HepG2 (cell line): ENCODE results near the gene OR8B8. TPM values are rescaled to one million over a fixed set of nuclear protein-coding genes. Genes with fewer than 3 reads are reported as not detected.

Experiments
- ATAC-seq: fragments of 200-7000 bp; cut with Tn5 transposase; 3 replicates; pipeline ENCODE4 v1.9.1; 2020; ENCODE audit warnings: mild to moderate bottlenecking, moderate library complexity
- BruUV-seq: library from RNA; stranded (reverse); fragments of 400-500 nt; replicated peaks from 2 replicates; lab custom pipeline; 2021; lab: Mats Ljungman, UMichigan
- CTCF ChIA-PET: fragments of 300-600 bp; formaldehyde crosslinking; extraction: SDS; loops from one replicate; lab custom pipeline; 2021; ENCODE audit warnings: low total read pairs, inconsistent platforms, low intra/inter-chr PET ratio; lab: Yijun Ruan, JAX
- POLR2A ChIA-PET: fragments of 350-600 bp; sonication (Branson Sonifier 250); formaldehyde crosslinking; loops from one replicate; lab custom pipeline; 2020; ENCODE audit warnings: antibody characterized with exemption, inconsistent platforms; lab: Yijun Ruan, JAX
- DNase-seq: peaks from one replicate; pipeline ENCODE4 v3.0.0-alpha.2; 2015; ENCODE audit warnings: low spot score
- FAIRE-seq: peaks from 3 replicates; lab custom pipeline; 2011; peaks lifted over from hg19 to GRCh38; lab: Jason Lieb, UNC
- H2AFZ ChIP-seq: one replicate; pipeline ENCODE4 v1.6.1; 2011; ENCODE audit warnings: low read length, inconsistent platforms
- H3K27ac ChIP-seq: fragments of 300-600 bp; 3 replicates; pipeline ENCODE4 v1.8.0; 2011; ENCODE audit warnings: mixed run types, mild to moderate bottlenecking, mixed read lengths, low read length, inconsistent platforms; ENCODE audit not compliant: insufficient read depth; ENCODE audit errors: extremely low read length
- H3K27me3 ChIP-seq, 2 experiments: fragments of 200-600 bp in 1 of 2; 2 replicates in 1 of 2; 3 replicates in 1 of 2; pipeline versions ENCODE4 v1.6.0 to v1.8.0; 2011; ENCODE audit warnings: low read length in 2 of 2, mild to moderate bottlenecking in 2 of 2, moderate library complexity in 2 of 2, inconsistent platforms in 1 of 2; ENCODE audit not compliant: insufficient read depth in 2 of 2, control insufficient read depth in 1 of 2
- H3K36me3 ChIP-seq, 2 experiments: fragments of 200-600 bp in 1 of 2; replicated peaks in 1 of 2; 2 replicates in 1 of 2; 3 replicates in 1 of 2; pipeline versions ENCODE4 v1.5.1 to v1.8.0; 2011; ENCODE audit warnings: low read length in 2 of 2, inconsistent platforms in 1 of 2; ENCODE audit not compliant: insufficient read depth in 2 of 2, control insufficient read depth in 1 of 2
- H3K4me1 ChIP-seq: 2 replicates; pipeline ENCODE4 v1.5.1; 2012; ENCODE audit warnings: low read length, inconsistent platforms; ENCODE audit not compliant: insufficient read depth
- H3K4me2 ChIP-seq: 2 replicates; pipeline ENCODE4 v1.6.0; 2011; ENCODE audit warnings: low read depth, low read length, inconsistent platforms
- H3K4me3 ChIP-seq, 3 experiments: fragments of 200-600 bp in 1 of 3; sonication (generic), shearing (Covaris generic) in 1 of 3; replicated peaks in 1 of 3; 2 replicates each; pipeline ENCODE4 v1.5.1; 2011 to 2016; ENCODE audit warnings: low read length in 3 of 3, inconsistent platforms in 2 of 3, low read depth in 2 of 3, mild to moderate bottlenecking in 2 of 3, control low read depth in 1 of 3, mixed read lengths in 1 of 3; ENCODE audit not compliant: insufficient read depth in 1 of 3
- H3K79me2 ChIP-seq: one replicate; pipeline ENCODE4 v1.6.1; 2011; ENCODE audit warnings: low read length, inconsistent platforms; ENCODE audit not compliant: insufficient read depth
- H3K9ac ChIP-seq: 2 replicates; pipeline ENCODE4 v1.6.0; 2011; ENCODE audit warnings: mild to moderate bottlenecking, low read depth, low read length, inconsistent platforms; ENCODE audit not compliant: insufficient read depth
- H3K9me3 ChIP-seq: 2 replicates; pipeline ENCODE4 v1.5.1; 2012; ENCODE audit warnings: mild to moderate bottlenecking, low read length
- H4K20me1 ChIP-seq: 2 replicates; pipeline ENCODE4 v1.6.0; 2011; ENCODE audit warnings: inconsistent platforms, mild to moderate bottlenecking, low read length, moderate library complexity; ENCODE audit not compliant: insufficient read depth
- AHR ChIP-seq: IDR thresholded peaks from 2 replicates; pipeline ENCODE4 v1.6.1; 2018; ENCODE audit warnings: missing genetic modification reagents, missing compliant biosample characterization
- ARHGAP35 ChIP-seq: sonication (generic); formaldehyde crosslinking; IDR thresholded peaks from 2 replicates; pipeline ENCODE4 v1.9.0; 2022; ENCODE audit warnings: mild to moderate bottlenecking, inconsistent platforms, moderate library complexity, missing genetic modification reagents, borderline replicate concordance
- EED ChIP-seq: sonication (generic); formaldehyde crosslinking; IDR thresholded peaks from 2 replicates; pipeline ENCODE4 v1.5.0; 2020; ENCODE audit warnings: mild to moderate bottlenecking, missing genetic modification reagents
- FOSL1 ChIP-seq: sonication (generic); formaldehyde crosslinking; IDR thresholded peaks from 2 replicates; pipeline ENCODE4 v1.9.0; 2021; ENCODE audit warnings: missing genetic modification reagents, borderline replicate concordance
- FUBP1 ChIP-seq: sonication (generic); formaldehyde crosslinking; IDR thresholded peaks from 2 replicates; pipeline ENCODE4 v1.5.1; 2020; ENCODE audit warnings: missing genetic modification reagents, mild to moderate bottlenecking, borderline replicate concordance
- KLF15 ChIP-seq: sonication (generic); formaldehyde crosslinking; IDR thresholded peaks from 2 replicates; pipeline ENCODE4 v1.8.1; 2023; ENCODE audit warnings: borderline replicate concordance, mild to moderate bottlenecking, inconsistent platforms, missing genetic modification reagents, mixed read lengths
- MATR3 ChIP-seq: sonication (generic); formaldehyde crosslinking; IDR thresholded peaks from 2 replicates; pipeline ENCODE4 v1.4.0; 2020; ENCODE audit warnings: missing genetic modification reagents
- RBAK ChIP-seq: sonication (generic); formaldehyde crosslinking; IDR thresholded peaks from 2 replicates; pipeline ENCODE4 v1.5.1; 2020; ENCODE audit warnings: mild to moderate bottlenecking, missing genetic modification reagents
- ZNF790 ChIP-seq: sonication (generic); formaldehyde crosslinking; IDR thresholded peaks from 2 replicates; pipeline ENCODE4 v1.8.0; 2022; ENCODE audit warnings: missing genetic modification reagents, mild to moderate bottlenecking, borderline replicate concordance
- ZNF841 ChIP-seq: sonication (generic); formaldehyde crosslinking; IDR thresholded peaks from 2 replicates; pipeline ENCODE4 v1.8.1; 2023; ENCODE audit warnings: missing genetic modification reagents, borderline replicate concordance
- WGBS: methylation state at CpG from one replicate; pipeline ENCODE4 v1.1.6; 2017; ENCODE audit warnings: low lambda C conversion rate; 5-methylcytosine and 5-hydroxymethylcytosine counted together
- in situ Hi-C: cut with HindIII; loops from 2 replicates; pipeline ENCODE4 v1.10.0; 2017; ENCODE audit warnings: low pct_unique_long_range_greater_than_20kb; ENCODE audit not compliant: extremely low pct_ligation_motif_present
- intact Hi-C: fragments of 100-400 bp; cut with micrococcal nuclease; formaldehyde crosslinking; loops from one replicate; pipeline ENCODE4 v1.10.0; 2022; ENCODE audit not compliant: unreplicated experiment
- polyA plus RNA-seq, 8 experiments: library from polyadenylated mRNA; depleted of rRNA in 3 of 8; stranded (reverse) in 7 of 8; unstranded in 1 of 8; fragments of >200 nt; fragmentation: Illumina TruSeq in 4 of 8; extraction: Trizol in 4 of 8; gene quantifications; 2 replicates each; pipeline versions ENCODE4 v1.2.1 to v1.2.3, GENCODE V29; 2011 to 2016; ENCODE audit warnings: low read depth in 4 of 8, missing spikeins in 1 of 8, mixed read lengths in 1 of 8; ENCODE audit not compliant: insufficient read depth in 1 of 8
- total RNA-seq, 5 experiments: library from RNA; depleted of rRNA; stranded (reverse); fragments of >200 nt; fragmentation: Illumina TruSeq; extraction: Trizol; gene quantifications; 2 replicates each; pipeline ENCODE4 v1.2.3, GENCODE V29; 2016; ENCODE audit warnings: low read depth in 1 of 5
- TF ChIP-seq, protein P1 (sequence below): sonication (generic); formaldehyde crosslinking; IDR thresholded peaks from 2 replicates; pipeline ENCODE4 v1.8.1; 2022; ENCODE audit warnings: low read depth, mild to moderate bottlenecking, missing genetic modification reagents
- TF ChIP-seq, protein P2 (sequence below), 2 experiments: sonication (generic) in 1 of 2; formaldehyde crosslinking in 1 of 2; IDR thresholded peaks; 2 replicates each; pipeline versions ENCODE4 v1.6.1 to v1.9.0; 2014 to 2022; ENCODE audit warnings: antibody characterized with exemption in 1 of 2, borderline replicate concordance in 1 of 2, inconsistent platforms in 1 of 2, low read depth in 1 of 2, missing genetic modification reagents in 1 of 2

Gene OR8B8
- total and polyA plus RNA-seq, 2 of the 13 experiments (the other 11 are each of a cell fraction or from before 2014, with no cell fraction given), result not detected

- ChIA-PET CTCF (no interaction called here), POLR2A (no interaction called here)
- BruUV-seq, result no TSS peak
- Histone ChIP-seq H3K27ac (no peak overlapping the region), H3K79me2 (no peaks in the 10 kb centered on the region), H3K27me3 (no peaks in the 10 kb centered on the region), H3K4me2 (no peak overlapping the region), H2AFZ (no peak overlapping the region), H3K9ac (no peak overlapping the region), H3K4me3 (no peak overlapping the region), H4K20me1 (no peaks in the 10 kb centered on the region), H3K4me1 (no peaks in the 10 kb centered on the region), H3K36me3 (no peaks in the 10 kb centered on the region), H3K9me3 (no peaks in the 10 kb centered on the region)
- ATAC-seq (no peak), DNase-seq (no peak), FAIRE-seq (no peak)
- intact Hi-C loops, result no loop called here
- WGBS, result 33% methylated on average over 11 of the region's 11 CpGs
- in situ Hi-C loops, result no loop called here
- no peak for TF ChIP-seq MATR3
- TF ChIP-seq, protein P1, sequence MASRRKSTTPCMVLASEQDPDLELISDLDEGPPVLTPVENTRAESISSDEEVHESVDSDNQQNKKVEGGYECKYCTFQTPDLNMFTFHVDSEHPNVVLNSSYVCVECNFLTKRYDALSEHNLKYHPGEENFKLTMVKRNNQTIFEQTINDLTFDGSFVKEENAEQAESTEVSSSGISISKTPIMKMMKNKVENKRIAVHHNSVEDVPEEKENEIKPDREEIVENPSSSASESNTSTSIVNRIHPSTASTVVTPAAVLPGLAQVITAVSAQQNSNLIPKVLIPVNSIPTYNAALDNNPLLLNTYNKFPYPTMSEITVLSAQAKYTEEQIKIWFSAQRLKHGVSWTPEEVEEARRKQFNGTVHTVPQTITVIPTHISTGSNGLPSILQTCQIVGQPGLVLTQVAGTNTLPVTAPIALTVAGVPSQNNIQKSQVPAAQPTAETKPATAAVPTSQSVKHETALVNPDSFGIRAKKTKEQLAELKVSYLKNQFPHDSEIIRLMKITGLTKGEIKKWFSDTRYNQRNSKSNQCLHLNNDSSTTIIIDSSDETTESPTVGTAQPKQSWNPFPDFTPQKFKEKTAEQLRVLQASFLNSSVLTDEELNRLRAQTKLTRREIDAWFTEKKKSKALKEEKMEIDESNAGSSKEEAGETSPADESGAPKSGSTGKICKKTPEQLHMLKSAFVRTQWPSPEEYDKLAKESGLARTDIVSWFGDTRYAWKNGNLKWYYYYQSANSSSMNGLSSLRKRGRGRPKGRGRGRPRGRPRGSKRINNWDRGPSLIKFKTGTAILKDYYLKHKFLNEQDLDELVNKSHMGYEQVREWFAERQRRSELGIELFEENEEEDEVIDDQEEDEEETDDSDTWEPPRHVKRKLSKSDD (CRISPR knock-in tag), result no peak
- TF ChIP-seq FUBP1 (CRISPR knock-in tag), result no peak
- no peak for TF ChIP-seq RBAK (CRISPR knock-in tag)
- no peak for TF ChIP-seq ZNF841 (CRISPR knock-in tag)
- no peak for TF ChIP-seq FOSL1 (CRISPR knock-in tag)
- TF ChIP-seq ARHGAP35, result no peak
- no peak for TF ChIP-seq AHR (CRISPR knock-in tag)
- no peak for TF ChIP-seq KLF15
- TF ChIP-seq, protein P2, sequence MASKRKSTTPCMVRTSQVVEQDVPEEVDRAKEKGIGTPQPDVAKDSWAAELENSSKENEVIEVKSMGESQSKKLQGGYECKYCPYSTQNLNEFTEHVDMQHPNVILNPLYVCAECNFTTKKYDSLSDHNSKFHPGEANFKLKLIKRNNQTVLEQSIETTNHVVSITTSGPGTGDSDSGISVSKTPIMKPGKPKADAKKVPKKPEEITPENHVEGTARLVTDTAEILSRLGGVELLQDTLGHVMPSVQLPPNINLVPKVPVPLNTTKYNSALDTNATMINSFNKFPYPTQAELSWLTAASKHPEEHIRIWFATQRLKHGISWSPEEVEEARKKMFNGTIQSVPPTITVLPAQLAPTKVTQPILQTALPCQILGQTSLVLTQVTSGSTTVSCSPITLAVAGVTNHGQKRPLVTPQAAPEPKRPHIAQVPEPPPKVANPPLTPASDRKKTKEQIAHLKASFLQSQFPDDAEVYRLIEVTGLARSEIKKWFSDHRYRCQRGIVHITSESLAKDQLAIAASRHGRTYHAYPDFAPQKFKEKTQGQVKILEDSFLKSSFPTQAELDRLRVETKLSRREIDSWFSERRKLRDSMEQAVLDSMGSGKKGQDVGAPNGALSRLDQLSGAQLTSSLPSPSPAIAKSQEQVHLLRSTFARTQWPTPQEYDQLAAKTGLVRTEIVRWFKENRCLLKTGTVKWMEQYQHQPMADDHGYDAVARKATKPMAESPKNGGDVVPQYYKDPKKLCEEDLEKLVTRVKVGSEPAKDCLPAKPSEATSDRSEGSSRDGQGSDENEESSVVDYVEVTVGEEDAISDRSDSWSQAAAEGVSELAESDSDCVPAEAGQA (IDR thresholded peaks at IDR 0.05; ENCODE audit: low read depth), result no peak
- TF ChIP-seq, protein P2 (CRISPR knock-in tag; IDR thresholded peaks at IDR 0.05; ENCODE audit: borderline replicate concordance), result no peak
- no peak for TF ChIP-seq ZNF790 (CRISPR knock-in tag)
- no peak for TF ChIP-seq EED (CRISPR knock-in tag)
Observed at GRCh38 chr11:124470561-124471227, 25.2 kb upstream of the OR8B8 start.
